ENCODE measurements around the gene COL2A1.

GRCh38 chr12:47930634-47931033 lies 73.6 kb downstream of the COL2A1 start:
- TF ChIP-seq EZH2 (IDR thresholded peaks at IDR 0.05) (no peak), POLR2AphosphoS5 (IDR thresholded peaks at IDR 0.05; ENCODE audit: borderline replicate concordance, low read depth, low read length) (no peak)

Data from SK-N-MC (cell line).